Sigmoid colon (tissue), 3 donors: ENCODE measurements around the gene PHAF1.

ENCODE experiments used
- POLR2A ChIP-seq, 2 donors: fragments of 450-650 bp; IDR thresholded peaks; one replicate each; pipeline ENCODE4 v1.6.1; 2016; ENCODE audit warnings: antibody characterized with exemption in 2 of 2, mild to moderate bottlenecking in 2 of 2, moderate library complexity in 2 of 2
- TF ChIP-seq, protein P1 (sequence below), 4 experiments: fragments of 450-650 bp in 3 of 4; fragments of 200-600 bp in 1 of 4; IDR thresholded peaks; one replicate each; pipeline ENCODE4 v1.5.1; 2016 to 2019; ENCODE audit warnings: antibody characterized with exemption in 4 of 4, mild to moderate bottlenecking in 3 of 4, moderate library complexity in 2 of 4

- TF ChIP-seq, protein P1, sequence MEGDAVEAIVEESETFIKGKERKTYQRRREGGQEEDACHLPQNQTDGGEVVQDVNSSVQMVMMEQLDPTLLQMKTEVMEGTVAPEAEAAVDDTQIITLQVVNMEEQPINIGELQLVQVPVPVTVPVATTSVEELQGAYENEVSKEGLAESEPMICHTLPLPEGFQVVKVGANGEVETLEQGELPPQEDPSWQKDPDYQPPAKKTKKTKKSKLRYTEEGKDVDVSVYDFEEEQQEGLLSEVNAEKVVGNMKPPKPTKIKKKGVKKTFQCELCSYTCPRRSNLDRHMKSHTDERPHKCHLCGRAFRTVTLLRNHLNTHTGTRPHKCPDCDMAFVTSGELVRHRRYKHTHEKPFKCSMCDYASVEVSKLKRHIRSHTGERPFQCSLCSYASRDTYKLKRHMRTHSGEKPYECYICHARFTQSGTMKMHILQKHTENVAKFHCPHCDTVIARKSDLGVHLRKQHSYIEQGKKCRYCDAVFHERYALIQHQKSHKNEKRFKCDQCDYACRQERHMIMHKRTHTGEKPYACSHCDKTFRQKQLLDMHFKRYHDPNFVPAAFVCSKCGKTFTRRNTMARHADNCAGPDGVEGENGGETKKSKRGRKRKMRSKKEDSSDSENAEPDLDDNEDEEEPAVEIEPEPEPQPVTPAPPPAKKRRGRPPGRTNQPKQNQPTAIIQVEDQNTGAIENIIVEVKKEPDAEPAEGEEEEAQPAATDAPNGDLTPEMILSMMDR (IDR thresholded peaks at IDR 0.05): no peak
- TF ChIP-seq POLR2A (IDR thresholded peaks at IDR 0.05): no peak
Measured at GRCh38 chr16:67191411-67191994, 81.8 kb downstream of the PHAF1 start.
